ENCODE measurements around the gene PROP1.
"Not testable (repeated sequence)": the region's sequence is repeated elsewhere in the genome, so short reads cannot be mapped to it uniquely, and the experiment has no call there.

- TF ChIP-seq POLR2A, CTCF (IDR thresholded peaks at IDR 0.05): not testable (repeated sequence)
These were observed 50.3 kb downstream of the PROP1 start for GRCh38 chr5:177945601-177946283.
